A549 treated with dexamethasone at 1 μM for 4 hours (cell line): ENCODE data around the gene UBE3D. TPM values are rescaled to one million over a fixed set of nuclear protein-coding genes. Genes with fewer than 3 reads are reported as not detected.

ENCODE experiments used
- total RNA-seq: library from RNA; stranded (reverse); fragments of 200-300 nt; extraction: Qiagen RNA extraction; gene quantifications from 5 replicates; pipeline ENCODE4 v1.2.3, GENCODE V29; 2022

The UBE3D gene
- total RNA-seq = 2.8 to 3.7 TPM (median 2.8 TPM) in 5 replicates

GRCh38 chr6:83065511-83066192 lies at the start of gene UBE3D:
TSS of gene UBE3D (minus strand) at chr6:83065841. CDS start at chr6:83065718, 123 bp downstream.

GRCh38 chr6:83067448-83068439 lies 2.1 kb upstream of the UBE3D start, which contains the start of gene DOP1A:
TSS of gene DOP1A (plus strand) at chr6:83067671. CDS start at chr6:83096978, 29,307 bp downstream.

Other genes with a start within 250 kb of the UBE3D start
- 2.0 to 3.6 TPM (median 2.6 TPM) in 5 replicates for gene DOP1A, start 1.8 kb upstream of the UBE3D start, total RNA-seq
- gene PGM3, start 127.4 kb upstream of the UBE3D start, total RNA-seq = 20.4 to 28.2 TPM (median 25.3 TPM) in 5 replicates
- gene RWDD2A, start 127.5 kb upstream of the UBE3D start, total RNA-seq = 1.3 to 1.9 TPM (median 1.7 TPM) in 5 replicates